GM19452 (cell line): ENCODE data around the gene IFNL3.
"Not testable (repeated sequence)": the region's sequence is repeated elsewhere in the genome, so short reads cannot be mapped to it uniquely, and the experiment has no call there.

Experiments used
- ATAC-seq: cut with Tn5 transposase; IDR thresholded peaks from one replicate; pipeline ENCODE4 v1.9.1; 2021; ENCODE audit not compliant: unreplicated experiment

IFNL3 gene

DNA sequence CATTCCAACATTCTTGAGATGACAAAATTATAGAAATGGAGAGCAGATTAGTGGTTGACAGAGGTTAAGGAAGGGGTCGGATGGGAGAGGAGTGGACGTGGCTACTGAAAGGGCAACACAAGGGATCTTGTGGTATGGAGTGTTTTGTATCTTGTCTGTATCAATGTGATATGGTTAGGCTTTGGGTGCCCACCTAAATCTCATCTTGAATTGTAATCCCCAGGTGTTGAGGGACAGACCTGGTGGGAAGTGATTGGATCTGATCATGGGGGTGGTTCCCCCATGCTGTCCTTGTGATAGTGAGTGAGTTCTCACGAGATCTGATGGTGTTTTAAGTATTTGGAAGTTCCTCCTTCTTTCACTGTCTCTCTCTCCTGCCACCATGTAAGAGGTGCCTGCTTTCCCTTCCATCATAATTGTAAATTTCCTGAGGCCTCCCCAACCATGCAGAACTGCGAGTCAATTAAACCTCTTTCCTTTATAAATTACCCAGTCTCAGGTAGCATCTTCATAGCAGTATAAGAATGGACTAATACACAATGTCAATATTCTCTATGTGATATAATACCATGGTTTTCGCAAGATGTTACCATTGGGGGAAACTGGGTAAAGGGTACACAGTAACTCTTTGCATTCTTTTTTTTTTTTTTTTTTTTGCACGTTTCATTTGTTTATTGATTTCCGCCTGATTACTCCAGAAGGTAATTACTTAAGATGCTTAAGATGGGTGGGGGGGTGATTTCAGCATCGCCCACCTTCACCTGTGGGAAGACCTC is 8.8 kb upstream of the IFNL3 start:
- no peak for ATAC-seq

DNA sequence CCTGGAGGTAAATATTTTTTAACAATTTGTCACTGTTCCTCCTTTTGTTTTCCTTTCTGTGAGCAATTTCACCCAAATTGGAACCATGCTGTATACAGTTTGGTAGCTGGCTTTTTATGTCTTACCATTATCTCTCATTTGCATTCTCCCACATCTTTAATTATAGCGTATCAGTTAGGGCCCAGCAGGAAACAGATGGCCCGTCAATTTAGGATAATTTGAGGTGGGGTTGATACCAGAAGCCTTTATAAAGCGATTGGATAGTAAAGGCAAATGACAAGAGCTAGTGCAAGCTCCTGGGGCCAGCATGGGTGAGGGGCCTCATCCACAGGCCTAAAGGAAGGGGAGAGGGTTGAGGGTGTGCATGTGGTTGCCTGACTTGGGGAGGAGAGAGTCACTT is 7.7 kb upstream of the IFNL3 start:
- ATAC-seq = no peak

DNA sequence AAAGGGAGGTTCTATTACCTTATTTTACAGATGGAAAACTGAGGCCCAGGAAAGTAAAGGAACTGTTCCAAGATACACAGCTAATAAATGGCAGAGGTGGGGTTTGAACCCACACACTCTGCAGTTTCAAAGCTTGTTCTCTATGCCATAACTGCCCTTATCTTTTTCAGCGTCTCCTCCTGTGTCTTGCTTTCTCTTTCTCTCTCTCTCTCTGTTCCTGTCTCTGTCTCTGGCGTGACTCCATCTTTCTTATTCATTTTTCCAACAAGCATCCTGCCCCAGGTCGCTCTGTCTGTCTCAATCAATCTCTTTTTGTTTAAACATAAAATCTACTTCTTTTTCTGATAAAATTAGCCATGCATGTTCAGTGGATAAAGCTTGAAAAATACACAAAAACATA is 7.0 kb upstream of the IFNL3 start:
- no peak for ATAC-seq

DNA sequence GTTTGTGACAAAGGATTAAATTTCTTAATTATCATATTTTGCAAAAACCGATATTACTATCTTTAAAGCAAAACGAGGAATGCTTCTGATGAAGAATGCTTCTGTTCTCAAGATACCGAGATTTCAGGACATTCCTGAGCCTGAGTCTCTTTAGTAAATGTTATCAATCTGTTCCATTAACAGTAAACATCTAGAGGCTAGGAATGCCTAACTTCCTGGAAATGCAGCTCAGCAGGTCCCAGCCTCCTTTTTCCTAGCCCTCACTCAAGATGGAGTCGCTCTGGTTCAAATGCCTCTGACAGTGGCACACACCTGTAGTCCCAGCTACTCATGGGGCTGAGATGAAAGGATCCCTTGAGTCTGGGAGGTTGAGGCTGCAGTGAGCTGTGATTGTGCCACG is 6.3 kb upstream of the IFNL3 start:
- no peak for ATAC-seq

DNA sequence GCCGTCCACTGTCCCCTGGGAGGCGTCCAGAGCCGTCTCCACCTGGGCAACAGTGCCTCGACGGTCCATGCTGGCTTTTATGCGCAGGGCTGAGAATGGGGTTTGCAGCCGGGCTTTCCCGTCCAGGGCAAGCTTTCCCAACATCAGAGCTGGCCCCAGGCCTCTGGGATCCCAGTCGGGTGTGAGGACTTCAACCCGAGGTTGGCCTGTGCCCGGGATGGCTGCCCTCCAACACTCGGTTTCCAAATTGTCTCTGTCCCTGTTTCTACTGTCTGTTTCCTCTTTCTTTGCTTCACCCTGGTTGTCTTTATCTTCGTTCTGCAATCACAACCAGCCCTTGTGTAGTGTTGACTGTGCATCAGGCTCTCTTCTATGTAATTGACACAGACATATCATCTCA is 4.0 kb upstream of the IFNL3 start, which contains the start of gene IFNL4:
Gene IFNL4, minus strand, starts transcription at position 51 of the 400 bp plus-strand sequence.
- no peak for ATAC-seq

DNA sequence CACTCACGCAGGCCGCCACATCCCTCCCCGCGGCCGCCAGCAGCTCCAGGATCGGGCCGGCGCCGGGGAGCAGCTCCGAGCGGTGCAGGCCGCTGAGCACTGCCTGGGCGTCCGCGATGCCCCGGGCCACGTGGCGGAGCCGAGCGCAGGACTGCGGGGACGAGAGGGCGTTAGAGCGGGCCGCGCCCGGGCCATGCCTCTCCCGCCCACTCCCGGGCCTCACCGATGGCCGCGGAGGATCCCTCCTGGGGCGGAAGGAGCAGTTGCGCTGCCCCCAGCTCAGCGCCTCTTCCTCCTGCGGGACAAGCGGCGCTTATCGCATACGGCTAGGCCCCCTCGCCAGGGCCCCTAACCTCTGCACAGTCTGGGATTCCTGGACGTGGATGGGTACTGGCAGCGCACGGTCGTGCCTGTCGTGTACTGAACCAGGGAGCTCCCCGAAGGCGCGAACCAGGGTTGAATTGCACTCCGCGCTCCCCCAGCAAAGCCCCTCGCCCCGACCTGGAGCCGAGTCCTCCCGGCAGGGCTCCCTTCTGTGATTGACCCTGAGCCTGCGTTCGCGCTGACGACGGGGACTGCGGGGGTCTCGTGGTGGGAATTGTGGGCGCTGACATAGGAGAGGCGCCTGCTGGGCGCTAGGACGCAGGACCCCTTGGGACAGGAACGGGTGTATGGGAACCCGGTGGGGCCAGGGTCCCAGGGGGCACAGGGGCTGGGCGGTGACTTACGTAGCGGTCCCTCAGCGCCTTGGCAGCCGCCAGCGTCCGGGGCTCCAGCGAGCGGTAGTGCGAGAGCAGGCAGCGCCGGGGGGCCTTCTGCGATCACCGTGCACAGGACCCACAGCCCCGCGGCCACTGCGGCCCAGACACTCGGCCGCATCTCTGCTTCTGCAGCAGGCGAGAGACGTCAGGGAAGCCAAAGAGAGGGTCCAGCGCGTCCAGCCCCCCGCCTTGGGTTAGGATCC is 3.2 kb upstream of the IFNL3 start:
- no peak for ATAC-seq

DNA sequence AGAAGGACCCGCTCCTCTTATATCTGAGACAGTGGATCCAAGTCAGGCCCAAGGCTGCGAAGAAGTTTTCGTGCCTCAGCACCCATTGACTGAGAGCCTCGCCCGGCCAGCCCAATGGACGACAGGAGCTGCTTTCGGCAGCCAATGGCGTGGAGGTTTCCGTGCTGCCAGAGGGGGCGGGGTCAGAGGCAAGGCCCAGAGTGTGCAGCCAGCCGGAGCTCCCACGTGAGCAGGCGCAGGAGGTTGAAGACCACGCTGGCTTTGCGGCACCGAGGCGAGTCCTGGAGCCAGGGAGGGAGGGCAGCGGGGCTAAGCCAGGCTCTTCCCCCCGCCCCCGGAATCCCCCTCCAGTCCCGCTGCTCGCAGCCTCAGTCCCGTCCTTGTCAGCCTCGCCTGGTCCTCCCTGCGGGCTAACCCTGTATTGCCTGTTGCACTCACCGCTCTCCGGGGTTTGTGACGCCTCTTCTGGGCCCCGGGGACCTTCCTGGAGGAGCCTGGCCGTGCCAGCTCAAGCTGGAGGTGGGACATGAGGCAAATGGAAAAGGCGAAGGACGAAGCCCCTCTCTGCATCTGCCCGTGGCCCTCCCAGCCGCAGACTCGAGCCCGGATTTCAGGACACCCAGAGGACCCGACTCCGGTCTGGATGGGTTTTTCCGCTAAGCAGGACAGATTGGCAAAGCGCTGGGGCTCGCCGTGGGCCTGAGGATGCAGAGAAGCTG is 2.3 kb upstream of the IFNL3 start:
- no peak for ATAC-seq

DNA sequence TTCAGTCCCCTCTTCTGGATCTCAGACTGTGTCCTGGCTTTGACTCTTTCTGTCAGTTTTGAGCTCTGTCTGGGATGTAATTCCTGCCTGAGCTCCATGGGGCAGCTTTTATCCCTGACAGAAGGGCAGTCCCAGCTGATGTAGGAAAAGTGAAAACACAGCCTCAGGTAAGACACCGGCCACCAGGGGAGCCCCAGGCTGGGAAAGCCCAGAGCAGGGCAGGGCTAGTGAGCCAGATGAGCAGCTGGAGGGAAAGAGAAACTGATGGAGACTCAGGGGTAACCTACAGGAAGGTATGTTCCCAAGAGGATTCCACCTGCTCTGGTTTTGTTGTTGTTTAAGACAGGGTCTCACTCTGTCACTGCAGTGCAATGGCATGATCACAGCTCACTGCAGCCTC is 360 bp upstream of the IFNL3 start:
- not testable (repeated sequence) for ATAC-seq

DNA sequence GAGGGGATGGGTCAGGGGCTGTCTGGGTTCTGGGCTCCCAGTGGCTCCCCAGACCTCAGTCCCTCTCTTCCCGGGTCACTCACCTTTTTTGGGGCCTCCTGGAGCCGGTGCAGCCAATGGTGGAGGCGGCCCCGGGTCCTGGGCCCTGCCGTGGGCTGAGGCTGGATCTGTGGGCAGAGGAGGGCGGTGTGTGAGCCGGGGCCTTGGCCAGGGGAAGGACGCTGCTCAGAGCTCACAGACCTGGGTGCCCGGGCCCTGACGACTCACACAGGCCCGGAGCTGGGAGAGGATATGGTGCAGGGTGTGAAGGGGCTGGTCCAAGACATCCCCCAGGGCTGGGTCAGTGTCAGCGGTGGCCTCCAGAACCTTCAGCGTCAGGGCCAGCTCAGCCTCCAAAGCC is 1.1 kb downstream of the IFNL3 start:
- ATAC-seq = not testable (repeated sequence)

DNA sequence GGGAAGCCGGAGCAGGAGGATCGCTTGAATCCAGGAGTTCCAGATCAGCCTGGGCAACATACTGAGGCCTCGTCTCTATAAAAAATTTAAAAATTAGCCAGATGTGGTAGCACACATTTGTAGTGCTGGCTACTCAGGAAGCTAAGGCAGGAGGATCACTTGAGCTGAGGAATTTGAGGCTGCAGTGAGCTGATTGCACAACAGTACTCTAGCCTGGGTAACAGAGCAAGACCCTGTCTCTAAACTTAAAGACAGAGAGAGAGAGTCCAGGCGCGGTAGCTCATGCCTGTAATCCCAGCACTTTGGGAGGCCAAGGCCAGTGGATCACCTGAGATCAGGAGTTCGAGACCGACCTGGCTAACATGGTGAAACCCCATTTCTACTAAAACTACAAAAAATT is 4.4 kb downstream of the IFNL3 start:
- ATAC-seq = no peak

DNA sequence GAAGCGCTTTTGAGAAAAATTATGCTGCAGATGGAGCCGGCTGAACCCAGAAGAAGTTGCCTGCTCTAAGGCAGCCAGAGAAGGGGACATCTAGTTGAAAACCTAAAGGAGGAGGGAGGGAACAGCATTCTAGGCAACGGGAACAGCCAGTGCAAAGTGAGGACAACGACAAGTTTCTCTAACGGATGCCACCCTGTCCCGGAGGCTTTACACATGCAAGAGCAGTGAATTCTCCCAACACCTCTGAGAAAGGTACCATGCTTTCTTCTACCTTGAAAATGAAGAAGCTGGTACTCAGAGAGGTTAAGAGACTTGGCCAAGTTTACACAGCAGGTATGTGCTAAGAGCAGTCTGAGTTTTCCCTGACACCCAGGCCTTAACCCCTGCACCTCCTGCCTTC is 5.9 kb downstream of the IFNL3 start:
- no peak for ATAC-seq

DNA sequence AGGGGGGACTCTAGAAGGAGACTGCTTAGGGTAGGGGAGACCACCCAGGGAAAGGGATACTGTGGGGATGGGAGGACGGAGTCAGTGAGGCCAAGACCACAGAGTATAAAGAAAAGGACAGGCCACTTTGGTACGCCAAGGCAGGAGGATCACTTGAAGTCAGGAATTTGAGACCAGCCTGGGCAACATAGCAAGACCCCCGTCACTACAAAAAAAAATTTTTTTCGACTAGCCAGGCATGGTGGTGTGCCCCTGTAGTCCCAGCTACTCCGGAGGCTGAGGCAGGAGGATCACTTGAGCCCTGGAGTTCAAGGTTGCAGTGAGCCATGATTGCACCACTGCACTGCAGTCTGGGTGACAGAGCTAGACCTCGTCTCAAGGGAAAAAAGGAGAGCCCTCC is 6.6 kb downstream of the IFNL3 start:
- no peak for ATAC-seq

DNA sequence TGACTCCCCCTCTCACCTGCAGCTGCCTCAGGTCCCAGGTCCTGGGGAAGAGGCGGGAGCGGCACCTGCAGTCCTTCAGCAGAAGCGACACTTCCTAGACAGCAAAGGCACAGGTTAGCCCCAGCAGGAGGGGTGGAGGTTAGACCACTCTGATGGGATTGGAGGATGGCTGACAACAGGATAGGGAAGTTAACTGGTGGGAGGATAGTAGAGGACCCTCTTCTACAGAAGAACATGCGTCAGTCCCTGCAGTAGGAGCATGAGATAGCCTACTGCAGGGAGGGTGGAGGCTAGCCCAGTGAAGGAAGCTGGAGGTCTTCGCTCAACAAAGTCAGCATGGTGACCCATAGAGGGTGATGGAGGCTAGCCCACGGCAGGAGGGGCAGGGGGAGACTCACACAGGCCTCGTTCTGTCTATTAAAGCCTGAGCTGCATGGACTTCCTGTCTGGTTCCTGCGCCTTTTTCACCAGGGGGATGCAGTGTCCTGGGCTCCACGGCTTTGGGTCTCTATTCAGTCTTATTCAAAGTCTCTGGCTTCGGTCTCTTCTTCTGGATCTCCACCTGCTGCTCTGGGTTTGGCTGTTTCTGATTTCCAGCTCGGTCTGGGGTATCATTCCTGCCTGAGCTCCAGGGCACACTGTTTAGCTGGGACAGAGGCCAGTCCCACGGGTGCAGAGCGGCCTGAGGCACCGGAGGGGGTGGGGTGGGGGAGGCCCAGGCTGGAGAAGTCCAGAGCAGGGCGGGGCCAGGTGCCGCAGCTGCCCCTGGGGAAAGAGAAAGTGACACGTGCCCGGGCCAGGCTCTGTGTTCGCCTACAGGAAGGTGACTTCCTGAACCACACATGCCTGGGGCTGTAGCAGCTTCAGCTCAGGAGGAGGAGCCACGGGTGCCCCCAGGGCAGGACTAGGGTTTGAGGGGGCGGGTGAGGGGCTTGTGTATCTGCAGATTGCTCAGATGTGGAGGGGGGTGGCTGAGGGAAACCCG is 7.3 kb downstream of the IFNL3 start:
- ATAC-seq = no peak

DNA sequence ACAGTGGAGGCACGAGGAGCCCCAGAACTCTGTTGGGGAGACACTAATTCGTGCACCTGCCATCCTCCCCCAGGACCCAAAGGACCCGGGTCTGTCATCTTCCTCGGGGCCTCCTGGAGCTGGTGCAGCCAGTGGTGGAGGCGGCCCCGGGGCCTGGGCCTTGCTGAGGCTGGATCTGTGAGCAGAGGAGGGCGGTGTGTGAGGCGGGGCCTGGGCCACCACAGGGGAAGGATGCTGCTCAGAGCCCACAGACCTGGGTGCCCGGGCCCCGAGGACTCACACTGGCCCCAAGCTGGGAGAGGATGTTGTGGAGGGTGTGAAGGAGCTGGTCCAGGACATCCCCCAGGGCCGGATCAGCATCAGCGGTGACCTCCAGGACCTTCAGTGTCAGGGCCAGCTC is 8.3 kb downstream of the IFNL3 start:
- ATAC-seq = no peak

DNA sequence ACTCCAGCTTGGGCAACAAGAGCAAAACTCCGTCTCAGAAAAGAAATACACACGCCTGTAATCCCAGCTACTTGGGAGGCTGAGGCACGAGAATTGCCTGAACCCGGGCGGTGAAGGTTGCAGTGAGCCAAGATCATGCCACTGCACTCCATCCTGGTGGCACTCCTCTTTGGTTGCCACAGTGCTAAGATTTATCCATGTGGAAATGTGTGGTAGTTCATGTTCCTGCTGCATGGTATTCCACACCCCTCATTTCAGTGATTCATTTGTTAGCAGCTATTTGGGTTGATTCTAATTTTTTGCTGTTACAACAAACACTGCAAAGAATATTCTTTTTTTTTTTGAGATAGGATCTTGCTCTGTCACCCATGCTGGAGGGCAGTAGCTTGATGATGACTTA is 12.1 kb downstream of the IFNL3 start:
- ATAC-seq = no peak

DNA sequence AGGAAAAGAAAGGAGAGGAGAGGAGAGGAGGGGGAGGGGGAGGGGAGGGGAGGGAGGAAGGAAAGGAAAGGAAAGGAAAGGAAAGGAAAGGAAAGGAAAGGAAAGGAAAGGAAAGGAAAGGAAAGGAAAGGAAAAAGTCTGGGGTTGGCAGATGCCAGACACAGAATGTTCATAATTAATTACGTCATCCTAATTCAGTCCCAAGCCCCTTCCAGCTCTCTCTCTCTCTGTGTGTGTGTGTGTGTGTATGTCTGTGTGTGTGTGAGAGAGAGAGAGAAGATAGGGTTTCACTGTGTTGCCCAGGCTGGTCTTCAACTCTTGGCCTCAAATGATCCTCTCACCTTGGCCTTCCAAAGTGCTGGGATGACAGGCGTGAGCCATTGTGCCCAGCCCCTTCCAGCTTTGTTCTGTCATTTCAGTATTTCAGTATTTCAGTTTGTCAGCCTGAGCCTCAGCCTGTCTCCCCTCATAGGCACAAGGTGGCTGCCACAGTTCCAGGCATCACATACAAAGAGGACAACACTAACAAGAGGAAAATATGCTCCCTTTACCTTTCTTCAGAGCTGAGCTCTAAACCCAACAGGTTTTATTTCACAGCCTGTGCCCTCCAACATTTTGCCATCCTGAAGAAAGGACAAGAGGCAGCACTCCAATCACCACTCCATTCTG is 14.6 kb downstream of the IFNL3 start:
- ATAC-seq = no peak

DNA sequence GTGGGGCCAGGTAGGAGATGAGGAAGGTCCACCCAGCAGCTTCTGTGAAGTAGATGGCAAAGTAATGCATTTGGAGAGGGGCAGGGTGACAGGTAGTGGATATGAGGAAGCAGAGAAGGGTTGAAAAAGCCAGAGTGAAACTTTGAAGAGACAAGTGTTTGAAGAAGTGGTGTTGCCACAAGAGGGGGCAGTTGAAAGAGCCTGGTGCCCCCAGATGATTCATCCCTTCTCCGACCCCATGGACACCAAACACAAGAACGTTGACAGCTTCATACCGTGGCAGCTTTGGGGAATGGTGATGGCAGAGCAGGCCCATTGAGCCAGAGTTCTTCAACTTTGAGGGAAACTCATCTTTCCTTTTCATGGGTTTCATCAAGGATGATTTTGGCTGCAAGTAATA is 19.9 kb downstream of the IFNL3 start:
- ATAC-seq = no peak

DNA sequence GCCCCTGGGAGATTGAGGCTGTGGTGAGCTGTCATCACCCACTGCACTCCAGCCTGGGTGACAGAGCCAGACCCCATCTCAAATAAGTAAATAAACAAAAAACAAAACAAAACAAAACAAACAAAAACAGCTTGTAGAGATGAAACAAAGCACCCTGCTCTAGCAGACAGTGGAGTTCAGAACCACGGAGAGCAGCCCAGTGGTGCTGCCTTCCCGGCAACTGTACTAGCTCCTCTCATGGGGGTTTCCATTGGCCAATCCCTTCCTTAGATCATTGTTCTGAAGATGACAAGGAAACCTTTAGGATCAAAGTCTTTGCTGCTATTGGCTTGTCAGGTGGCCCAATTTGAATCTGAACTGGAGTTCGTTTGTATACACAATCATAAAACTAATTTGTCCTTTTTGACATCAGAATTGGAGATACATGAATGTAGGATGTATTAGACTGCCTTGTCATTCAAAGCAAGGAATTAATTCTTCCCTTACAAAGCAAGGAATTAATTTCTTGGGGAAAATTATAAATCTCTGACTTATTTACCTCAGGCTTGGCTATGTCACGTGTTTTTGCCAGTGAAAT is 21.0 kb downstream of the IFNL3 start:
- no peak for ATAC-seq

DNA sequence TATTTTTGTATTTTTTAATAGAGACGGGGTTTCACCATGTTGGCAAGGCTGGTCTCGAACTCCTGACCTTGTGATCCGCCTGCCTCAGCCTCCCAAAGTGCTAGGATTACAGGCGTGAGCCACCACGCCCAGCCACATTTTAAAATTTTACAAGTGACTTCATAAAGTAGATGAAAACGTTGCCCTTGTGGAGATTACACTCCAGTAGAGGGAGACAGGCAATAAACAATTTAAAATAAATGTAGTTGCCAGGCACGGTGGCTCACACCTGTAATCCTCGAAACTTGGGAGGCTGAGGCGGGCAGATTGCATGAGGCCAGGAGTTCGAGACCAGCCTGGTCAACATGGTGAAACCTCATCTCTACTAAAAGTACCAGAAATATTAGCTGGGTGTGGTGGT is 25.7 kb downstream of the IFNL3 start:
- ATAC-seq = not testable (repeated sequence)
